Thymus (tissue), 11 donors: ENCODE data around the gene C10orf71. TPM values are rescaled to one million over a fixed set of nuclear protein-coding genes. Genes with fewer than 3 reads are reported as not detected.

Source experiments
- DNase-seq, 9 donors: peaks; one replicate each; pipeline ENCODE4 v3.0.0-alpha.2; 2013; ENCODE audit warnings: low spot score in 9 of 9, low read depth in 6 of 9, missing footprints in 1 of 9
- H3K27ac ChIP-seq, 2 donors: one replicate each; pipeline ENCODE4 v1.5.1; 2013; ENCODE audit warnings: control low read depth in 1 of 2, low read depth in 1 of 2, low read length in 1 of 2, mild to moderate bottlenecking in 1 of 2, moderate library complexity in 1 of 2
- H3K27me3 ChIP-seq, 2 donors: one replicate each; pipeline ENCODE4 v1.5.1; 2013; ENCODE audit warnings: low read length in 1 of 2; ENCODE audit not compliant: control insufficient read depth in 2 of 2, insufficient read depth in 1 of 2
- H3K36me3 ChIP-seq, 2 donors: one replicate each; pipeline ENCODE4 v1.5.1; 2013; ENCODE audit warnings: low read length in 1 of 2, mild to moderate bottlenecking in 1 of 2, moderate library complexity in 1 of 2; ENCODE audit not compliant: control insufficient read depth in 2 of 2, insufficient read depth in 2 of 2
- H3K4me1 ChIP-seq, 2 donors: one replicate each; pipeline ENCODE4 v1.5.1; 2013; ENCODE audit warnings: low read length in 2 of 2; ENCODE audit not compliant: control insufficient read depth in 2 of 2, insufficient read depth in 2 of 2
- H3K4me3 ChIP-seq, 2 donors: one replicate each; pipeline ENCODE4 v1.5.1; 2013; ENCODE audit warnings: low read length in 2 of 2, control low read depth in 1 of 2, mild to moderate bottlenecking in 1 of 2
- H3K9me3 ChIP-seq, 2 donors: one replicate each; pipeline ENCODE4 v1.5.1; 2013; ENCODE audit warnings: low read length in 1 of 2, mild to moderate bottlenecking in 1 of 2; ENCODE audit not compliant: control insufficient read depth in 2 of 2, insufficient read depth in 1 of 2
- WGBS: extraction: QIAGEN DNeasy Blood & Tissue Kit; methylation state at CpG from one replicate; pipeline ENCODE4 v1.1.7; 2013; 5-methylcytosine and 5-hydroxymethylcytosine counted together
- polyA plus RNA-seq: library from polyadenylated mRNA; stranded (reverse); fragments of 200-250 nt; gene quantifications from one replicate; pipeline ENCODE4 v1.2.3, GENCODE V29; 2013
- total RNA-seq: library from RNA; stranded (reverse); fragments of 120-200 nt; gene quantifications from one replicate; pipeline ENCODE4 v1.2.4, GENCODE V29; 2013
- donor health status: healthy.

Gene C10orf71
- total and polyA plus RNA-seq, 2 donors, result 0.02 to 0.05 TPM

GRCh38 chr10:49323896-49324270 lies 24.9 kb downstream of the C10orf71 start:
- WGBS, result 95% methylated on average over 9 of the region's 9 CpGs
- H3K27ac ChIP-seq, result no peak overlapping the region

GRCh38 chr10:49324711-49325110 lies 25.7 kb downstream of the C10orf71 start:
- WGBS, result 87% methylated on average over 4 of the region's 4 CpGs
- Histone ChIP-seq H3K4me3 (no peak overlapping the region), H3K9me3 (no peaks in the 10 kb centered on the region), H3K27ac (no peak overlapping the region), H3K4me1 (no peaks in the 10 kb centered on the region), H3K36me3 (no peaks in the 10 kb centered on the region), H3K27me3 (no peaks in the 10 kb centered on the region)
- no peak for DNase-seq

More at GRCh38 chr10:49323896-49324270, 24.9 kb downstream of the C10orf71 start:
- no peaks in the 10 kb centered on the region for H3K4me1 ChIP-seq
- DNase-seq, result no peak
- no peaks in the 10 kb centered on the region for H3K36me3 ChIP-seq
- no peak overlapping the region for H3K4me3 ChIP-seq
- H3K27me3 ChIP-seq, result no peaks in the 10 kb centered on the region
- no peaks in the 10 kb centered on the region for H3K9me3 ChIP-seq

- 92% methylated on average over 20 of the region's 20 CpGs for WGBS
- Histone ChIP-seq H3K9me3 (no peaks in the 10 kb centered on the region), H3K27me3 (no peaks in the 10 kb centered on the region), H3K36me3 (no peaks in the 10 kb centered on the region), H3K4me1 (no peaks in the 10 kb centered on the region), H3K4me3 (no peak overlapping the region), H3K27ac (no peak overlapping the region)
- DNase-seq, result no peak
These were observed 26.4 kb downstream of the C10orf71 start for GRCh38 chr10:49325131-49325915.

- Histone ChIP-seq H3K27me3 (no peaks in the 10 kb centered on the region), H3K4me3 (no peak overlapping the region), H3K36me3 (no peaks in the 10 kb centered on the region), H3K9me3 (no peaks in the 10 kb centered on the region), H3K4me1 (no peaks in the 10 kb centered on the region), H3K27ac (no peak overlapping the region)
- DNase-seq, result no peak
- 97% methylated on average over 48 of the region's 48 CpGs for WGBS
These were observed 27.2 kb downstream of the C10orf71 start for GRCh38 chr10:49325916-49326783.

GRCh38 chr10:49327036-49327813 lies 28.3 kb downstream of the C10orf71 start:
- 96% methylated on average over 8 of the region's 8 CpGs for WGBS

DNA sequence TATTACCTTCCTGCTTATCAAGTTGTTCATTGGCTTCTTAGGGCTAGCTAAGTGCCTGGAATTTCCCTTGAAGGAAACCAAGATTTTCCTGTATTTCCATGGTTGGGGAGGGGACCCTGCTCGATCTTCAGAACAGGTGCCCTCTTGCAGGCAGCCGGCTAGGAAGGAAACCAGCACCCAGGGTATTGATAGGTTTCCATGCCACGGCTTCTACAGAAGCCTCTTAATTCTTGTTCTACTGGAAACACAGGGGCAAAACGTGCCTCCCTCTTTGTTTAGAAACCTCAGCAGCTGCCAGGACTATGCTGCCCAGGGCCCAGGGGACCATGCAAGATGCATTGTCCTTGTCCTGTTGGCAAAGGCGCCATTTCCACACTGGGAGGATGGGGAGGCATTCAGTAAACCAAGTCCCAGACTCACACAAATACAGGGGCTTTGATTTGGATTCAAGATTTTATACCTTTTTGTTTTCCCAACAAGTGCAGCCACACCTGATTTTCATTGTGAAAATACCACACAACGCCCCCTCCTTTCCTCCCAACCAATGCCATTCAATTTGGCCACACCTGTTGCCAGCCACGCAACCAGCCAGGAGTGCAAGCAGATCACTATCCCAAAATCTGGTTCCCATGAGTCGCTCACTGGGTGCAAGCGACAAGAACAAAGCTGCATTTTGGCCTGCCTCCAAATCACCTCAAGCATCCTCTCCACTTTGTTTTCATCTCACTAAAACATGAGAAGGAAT lies 29.6 kb downstream of the C10orf71 start:
- no peaks in the 10 kb centered on the region for H3K4me1 ChIP-seq
- no peaks in the 10 kb centered on the region for H3K36me3 ChIP-seq
- H3K27me3 ChIP-seq, result no peaks in the 10 kb centered on the region
- no peaks in the 10 kb centered on the region for H3K9me3 ChIP-seq
- WGBS, result 88% methylated on average over 9 of the region's 9 CpGs
- no peak for DNase-seq
- H3K27ac ChIP-seq, result no peak overlapping the region
- no peak overlapping the region for H3K4me3 ChIP-seq

More at GRCh38 chr10:49327036-49327813, 28.3 kb downstream of the C10orf71 start:
- no peaks in the 10 kb centered on the region for H3K9me3 ChIP-seq
- H3K27me3 ChIP-seq, result no peaks in the 10 kb centered on the region
- no peak overlapping the region for H3K27ac ChIP-seq
- H3K4me1 ChIP-seq, result no peaks in the 10 kb centered on the region
- no peak for DNase-seq
- no peak overlapping the region for H3K4me3 ChIP-seq
- no peaks in the 10 kb centered on the region for H3K36me3 ChIP-seq

- H3K4me1 ChIP-seq, result no peaks in the 10 kb centered on the region
- 88% methylated on average over 4 of the region's 4 CpGs for WGBS
- H3K27ac ChIP-seq, result no peak overlapping the region
- no peaks in the 10 kb centered on the region for H3K36me3 ChIP-seq
- H3K27me3 ChIP-seq, result no peaks in the 10 kb centered on the region
- DNase-seq, result no peak
- no peaks in the 10 kb centered on the region for H3K9me3 ChIP-seq
- H3K4me3 ChIP-seq, result no peak overlapping the region
These were observed 30.2 kb downstream of the C10orf71 start for GRCh38 chr10:49329146-49329505.

GRCh38 chr10:49330127-49330665 lies 31.2 kb downstream of the C10orf71 start:
- no peak overlapping the region for H3K4me3 ChIP-seq
- no peaks in the 10 kb centered on the region for H3K27me3 ChIP-seq
- 97% methylated on average over 5 of the region's 5 CpGs for WGBS
- no peaks in the 10 kb centered on the region for H3K36me3 ChIP-seq
- no peak for DNase-seq
- no peaks in the 10 kb centered on the region for H3K4me1 ChIP-seq
- peaks cover 0 to 8% of the 10 kb centered on the region in 2 donors for H3K9me3 ChIP-seq
- no peak overlapping the region for H3K27ac ChIP-seq
